ELF-1 (cell line): ENCODE data around the gene NRG2.

Experiments used
- DNase-seq: peaks from one replicate; pipeline ENCODE4 v3.0.0-alpha.2; 2016; ENCODE audit warnings: low read depth, low spot score

The NRG2 gene

DNA sequence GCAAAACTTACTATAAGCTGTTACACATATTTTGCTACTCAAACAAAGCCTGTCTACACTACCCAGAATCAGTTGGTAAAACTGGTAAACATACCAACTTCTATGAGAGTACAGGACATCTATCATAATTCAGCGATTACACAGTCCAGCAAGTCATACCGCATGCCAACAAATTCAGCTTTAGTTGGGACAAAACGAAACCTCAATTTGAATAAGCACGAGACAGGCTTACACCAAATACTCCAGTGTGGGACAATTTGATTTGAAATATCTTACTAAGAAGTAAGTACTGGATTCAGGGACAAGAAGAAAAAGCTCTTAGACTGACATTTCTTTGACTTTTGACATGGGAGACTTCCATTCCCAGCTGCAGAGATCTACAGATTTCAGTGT, 2.0 kb downstream of the NRG2 start:
- DNase-seq: no peak

DNA sequence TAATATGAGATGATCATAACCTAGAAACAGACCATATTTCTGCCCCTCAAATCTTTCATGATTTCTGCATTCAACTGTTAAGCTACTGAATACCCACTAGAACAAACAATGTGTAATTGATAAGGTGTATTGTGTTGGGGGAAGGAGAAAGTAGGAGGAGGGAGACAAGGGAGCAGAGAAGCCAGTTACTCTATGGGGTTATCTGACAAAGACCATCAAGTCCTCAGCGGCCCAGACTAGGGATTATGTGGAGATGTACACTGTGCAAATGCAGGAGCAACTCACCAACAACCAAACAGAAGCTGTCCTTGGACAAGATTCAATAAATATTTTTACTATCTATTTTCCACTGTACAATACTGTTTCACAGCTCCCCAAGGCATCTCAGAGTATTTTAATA, 2.7 kb downstream of the NRG2 start:
- DNase-seq: no peak

DNA sequence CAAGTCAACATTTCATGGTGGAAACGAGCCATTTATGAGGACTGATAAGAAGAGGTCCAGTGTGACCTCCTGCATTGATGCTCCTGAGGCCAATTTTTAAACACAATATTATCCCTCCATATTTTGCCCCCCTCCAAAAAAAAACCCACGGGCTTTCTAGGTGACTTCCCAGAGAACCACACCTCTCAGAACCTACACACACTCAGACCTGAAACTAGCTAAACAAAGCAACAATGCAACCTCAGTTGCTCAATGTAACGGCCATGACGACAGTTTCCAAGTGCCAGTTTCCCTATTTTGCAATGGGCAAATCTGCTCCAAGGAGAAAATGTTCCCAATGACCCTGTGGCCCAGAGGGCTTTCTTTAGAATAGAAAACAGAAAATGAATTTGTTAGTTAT, 3.5 kb downstream of the NRG2 start:
- no peak for DNase-seq

DNA sequence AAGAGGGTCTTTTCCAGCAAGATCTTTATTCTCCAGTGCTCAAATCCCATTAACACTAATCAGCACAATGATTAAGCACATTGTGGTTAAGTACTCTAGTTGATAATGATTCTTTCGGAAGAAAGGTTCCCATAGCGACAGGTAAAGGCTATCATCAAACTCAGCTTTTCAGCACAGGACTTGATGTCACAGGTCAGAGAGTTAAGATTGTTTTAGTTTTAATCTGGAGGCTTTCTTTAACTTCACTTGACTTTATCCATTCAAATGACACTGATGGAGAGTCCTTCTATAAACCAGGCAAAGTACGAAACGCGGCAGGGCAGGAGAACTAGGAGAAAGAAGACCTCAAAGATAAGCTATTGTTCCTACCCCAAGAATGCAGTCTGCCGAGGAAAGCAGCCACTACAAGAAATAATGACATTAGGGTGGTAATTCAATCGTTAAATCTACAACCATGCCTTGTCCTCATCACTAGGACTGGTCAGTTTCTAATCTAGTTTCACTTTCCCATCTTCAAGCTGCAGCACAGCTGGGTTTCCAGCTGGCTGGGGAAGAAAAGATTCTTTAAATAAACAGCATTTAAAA, 4.6 kb downstream of the NRG2 start:
- no peak for DNase-seq

DNA sequence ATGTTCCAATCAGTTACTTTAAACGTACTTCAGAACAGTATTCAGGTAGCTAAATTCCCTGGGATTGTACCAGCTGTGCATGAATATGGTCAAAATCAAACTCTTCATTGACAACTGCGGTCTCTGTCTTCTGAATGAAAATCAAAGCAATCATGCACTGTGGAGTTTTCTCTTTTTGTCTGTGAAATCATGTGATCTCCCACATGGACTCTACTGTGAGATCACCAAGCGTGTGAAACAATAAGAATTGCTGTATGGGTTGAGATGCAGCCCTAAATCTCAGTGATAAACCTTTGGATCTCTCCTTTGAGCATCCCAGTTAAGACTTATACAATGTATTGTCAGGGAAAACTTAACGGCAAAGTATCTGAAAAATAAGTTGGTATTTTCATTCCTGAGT, 6.1 kb downstream of the NRG2 start:
- DNase-seq: no peak

DNA sequence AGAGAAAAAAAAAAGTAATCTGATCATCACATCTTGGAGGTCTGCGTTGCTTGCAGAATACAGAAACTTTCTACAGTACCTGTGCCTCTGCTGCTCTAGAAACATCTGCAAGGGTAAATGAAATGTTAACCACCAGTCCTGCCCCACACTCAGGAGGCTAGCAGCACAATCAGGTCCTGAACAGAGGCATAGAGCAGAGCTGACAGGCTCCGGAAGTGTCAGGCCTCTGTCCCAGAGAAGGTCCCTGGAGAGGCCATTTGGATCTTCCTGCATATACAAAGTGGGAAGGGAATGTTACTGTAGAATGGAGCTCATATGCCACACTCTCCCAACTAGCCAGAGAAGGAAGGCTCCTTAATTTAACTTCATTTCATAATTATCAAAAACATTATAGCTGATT, 7.2 kb downstream of the NRG2 start:
- no peak for DNase-seq

DNA sequence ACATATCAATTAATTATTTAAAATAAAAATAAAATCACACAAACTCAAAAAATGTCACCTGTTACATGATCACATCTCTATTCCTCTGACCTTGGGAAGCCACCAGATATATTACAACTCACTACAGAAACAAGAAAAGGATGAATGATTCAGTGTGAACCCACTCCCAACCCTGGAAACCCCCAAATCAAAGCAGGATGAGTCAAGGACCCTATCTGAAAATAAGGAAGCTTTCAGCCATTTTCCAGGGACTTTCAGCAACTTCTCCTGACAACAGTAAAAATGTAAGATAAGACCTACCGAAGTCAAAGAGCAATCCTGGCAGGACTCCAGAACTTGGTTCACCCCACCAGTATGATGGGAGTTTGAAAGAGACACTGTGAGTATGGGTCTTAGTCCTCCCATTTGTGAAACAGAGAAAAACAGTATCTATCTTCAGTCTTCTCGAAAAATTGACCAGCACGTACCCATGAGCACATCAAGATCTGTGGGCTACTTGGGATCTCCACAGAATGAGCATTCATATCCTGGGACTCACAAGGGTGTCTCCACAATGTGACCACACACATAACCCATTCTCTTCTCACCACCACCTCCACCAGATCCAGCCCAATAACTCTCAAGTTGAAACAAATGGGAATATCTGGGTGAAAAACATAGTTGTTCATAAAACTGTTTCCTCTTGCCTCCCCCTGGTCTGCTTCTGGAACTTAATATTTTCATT, 9.9 kb downstream of the NRG2 start:
- DNase-seq: no peak

DNA sequence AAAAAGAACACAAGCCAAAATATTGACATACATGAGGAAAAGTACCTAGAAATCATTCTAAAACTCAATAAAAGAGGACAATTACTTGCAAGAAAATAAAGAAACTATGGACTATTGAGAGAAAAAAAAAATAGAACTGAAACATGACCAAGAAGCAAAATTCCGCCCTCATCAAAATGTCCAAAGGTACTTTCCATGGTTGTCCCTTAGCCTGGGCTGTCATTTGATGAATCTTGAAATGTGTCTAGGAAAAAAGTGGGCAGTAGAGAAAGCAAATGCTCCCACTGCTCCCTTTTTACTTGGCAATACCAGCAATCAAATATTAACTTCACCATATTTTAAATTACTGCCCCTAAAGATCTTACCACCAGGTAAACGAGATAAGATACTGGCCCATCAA, 10.8 kb downstream of the NRG2 start:
- no peak for DNase-seq

DNA sequence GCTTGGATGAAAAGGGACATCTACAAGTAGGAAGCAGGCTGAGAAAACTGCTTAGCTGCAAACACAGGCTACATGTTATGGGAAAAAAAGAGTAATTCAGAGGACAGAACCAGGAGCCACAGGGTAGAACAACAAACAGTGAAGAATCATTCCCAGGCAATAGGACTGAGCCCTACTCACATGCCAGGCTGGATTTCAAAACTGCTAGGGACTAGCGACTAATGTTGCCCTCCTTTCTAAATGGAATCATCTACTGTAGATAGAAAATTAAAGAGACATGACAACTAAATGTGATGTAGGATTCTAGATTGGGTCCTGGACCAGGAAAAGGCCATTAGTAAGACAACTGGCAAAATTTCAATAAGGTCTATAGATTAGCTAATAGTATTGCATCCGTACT, 15.3 kb downstream of the NRG2 start:
- no peak for DNase-seq

DNA sequence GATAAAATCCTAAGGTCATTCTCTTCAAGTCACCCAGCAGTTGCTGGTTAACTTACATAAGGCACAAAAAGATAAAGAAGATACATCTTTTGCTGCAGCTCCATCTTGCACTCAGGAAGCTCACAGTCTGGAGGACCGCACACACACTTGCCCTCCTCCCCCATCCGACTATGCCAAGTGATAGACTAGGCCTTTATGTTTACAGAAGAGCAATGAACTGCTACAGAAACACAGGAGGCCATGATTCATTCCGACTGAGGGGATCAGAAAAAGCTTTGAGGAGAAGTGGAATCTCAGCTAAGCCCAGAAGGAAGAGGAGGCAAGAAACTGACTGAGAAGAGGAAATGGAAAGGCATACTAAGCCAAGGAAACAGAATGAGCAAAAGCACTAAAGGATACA, 17.4 kb downstream of the NRG2 start:
- DNase-seq: no peak

DNA sequence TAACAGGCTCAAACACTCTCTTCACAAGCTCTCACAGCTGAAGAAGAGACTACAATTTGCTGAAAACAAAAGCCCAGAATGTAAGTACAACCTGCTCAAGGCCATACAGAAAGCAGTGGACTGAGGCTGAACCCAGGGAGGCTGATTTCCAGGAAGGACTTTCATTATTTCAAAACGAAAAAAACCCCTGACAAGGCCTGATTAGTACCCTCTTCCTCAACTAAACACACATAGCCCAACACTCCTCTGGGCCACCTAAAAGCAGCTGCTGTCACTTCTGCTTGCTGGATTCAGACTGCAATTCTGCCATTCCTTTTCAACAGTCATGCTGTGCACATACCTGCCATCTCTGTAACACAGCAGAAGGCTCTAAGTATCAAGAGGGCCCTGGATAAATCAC, 18.2 kb downstream of the NRG2 start:
- DNase-seq: no peak

DNA sequence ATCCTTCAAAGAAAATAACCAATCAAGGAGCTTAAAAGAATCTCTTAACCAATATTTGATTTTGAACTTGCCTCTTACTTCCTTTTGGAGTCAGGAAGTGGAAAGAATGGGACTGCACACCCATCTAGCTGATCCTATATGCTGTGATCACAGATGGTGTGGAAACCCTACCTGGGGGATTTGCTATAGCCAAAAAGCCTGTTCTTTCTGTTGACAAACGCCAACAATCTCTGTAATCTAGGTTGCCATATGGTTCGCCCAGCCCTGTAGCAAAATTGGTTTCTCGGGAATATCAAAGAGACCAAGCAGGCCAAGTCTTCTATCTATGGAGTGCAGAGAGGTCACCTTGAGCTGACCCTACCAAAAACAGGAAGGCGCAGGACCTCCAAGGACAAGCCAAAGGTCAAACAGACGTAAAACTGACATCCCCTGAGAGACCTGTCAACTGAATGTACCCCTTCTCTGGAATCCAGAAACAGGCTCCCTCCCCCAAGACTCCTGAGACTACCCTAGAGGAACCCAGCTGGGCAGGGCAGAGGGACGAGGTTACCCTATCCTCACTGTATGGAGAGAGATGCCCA, 19.4 kb downstream of the NRG2 start:
- DNase-seq: no peak

DNA sequence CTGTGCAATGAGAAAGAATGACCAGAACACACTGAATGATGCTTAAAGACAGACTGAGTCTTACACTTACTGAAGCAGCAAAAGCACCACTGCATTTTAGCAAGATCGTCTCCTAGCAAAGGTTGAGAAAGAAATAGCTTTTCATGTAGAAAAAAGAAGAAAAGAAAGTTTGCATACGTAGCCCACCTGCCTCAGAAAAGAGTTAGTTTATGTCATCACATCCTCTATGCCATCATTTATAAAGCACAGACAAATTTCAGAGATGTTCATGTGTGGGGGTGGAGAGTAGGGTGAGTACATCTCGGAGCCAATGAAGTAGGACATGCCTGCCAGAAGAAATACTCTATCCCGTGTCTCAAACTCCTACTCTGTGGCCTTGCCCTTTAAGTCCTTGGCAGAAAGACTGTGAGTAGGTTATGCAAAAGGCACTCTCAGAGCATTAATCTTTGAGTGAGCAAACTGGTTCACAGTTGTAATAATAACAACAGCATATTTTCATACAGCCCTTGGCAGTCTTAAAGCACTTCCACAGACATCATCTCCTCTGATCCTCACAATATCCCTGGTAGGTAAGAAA, 22.4 kb downstream of the NRG2 start:
- no peak for DNase-seq

DNA sequence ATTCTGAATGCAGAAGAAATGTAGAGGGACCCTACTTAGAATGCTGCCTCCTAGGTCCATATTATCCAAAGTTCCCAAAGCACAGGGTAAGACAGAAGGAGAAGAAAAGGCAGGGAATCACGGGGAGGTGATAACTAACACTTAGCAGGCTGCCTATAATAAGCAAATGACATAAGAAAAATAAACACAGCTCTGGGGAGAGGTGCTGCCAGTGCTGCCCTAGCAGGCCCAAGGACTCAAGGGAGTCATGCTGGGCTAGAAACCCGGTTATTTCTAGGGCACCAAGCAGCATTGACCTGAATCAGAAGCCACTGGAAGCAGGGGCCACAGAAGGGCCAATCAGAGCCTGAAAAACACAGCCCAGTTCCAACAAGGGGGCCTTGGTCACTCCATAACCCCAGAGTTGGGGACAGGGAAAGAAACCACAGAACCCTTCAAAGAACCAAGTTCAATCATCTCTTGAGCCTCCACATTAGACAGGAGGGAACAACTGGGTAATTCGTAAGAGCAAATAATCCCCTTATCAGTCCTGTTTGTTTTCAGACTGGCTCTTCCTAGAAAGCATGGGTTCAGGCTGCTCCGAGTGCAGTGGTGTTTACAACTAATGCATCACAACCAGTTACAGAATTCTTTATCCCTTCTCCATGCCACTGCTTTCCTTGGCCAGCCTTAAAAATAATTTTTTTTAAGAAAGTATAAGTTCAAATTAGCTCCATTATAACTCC, 24.0 kb downstream of the NRG2 start:
- DNase-seq: no peak

DNA sequence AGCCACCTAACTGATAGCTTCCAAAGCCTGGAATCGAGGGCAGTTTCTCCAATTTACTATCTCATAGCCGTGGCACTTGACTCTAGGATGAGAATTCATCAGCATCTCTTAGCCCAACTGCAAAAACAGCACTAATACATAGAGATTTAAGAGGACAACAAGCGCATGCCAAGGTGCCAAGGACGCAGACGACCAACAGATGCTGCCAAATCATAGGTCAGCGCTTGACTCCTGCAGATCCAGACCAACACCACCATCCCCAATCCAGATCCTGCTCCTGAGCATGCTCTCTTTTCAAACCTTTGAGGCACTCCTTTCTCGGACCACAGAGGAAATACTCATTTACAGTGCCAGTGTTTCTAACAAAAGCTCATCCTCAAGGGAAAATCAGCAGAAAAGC, 24.6 kb downstream of the NRG2 start:
- DNase-seq: no peak

DNA sequence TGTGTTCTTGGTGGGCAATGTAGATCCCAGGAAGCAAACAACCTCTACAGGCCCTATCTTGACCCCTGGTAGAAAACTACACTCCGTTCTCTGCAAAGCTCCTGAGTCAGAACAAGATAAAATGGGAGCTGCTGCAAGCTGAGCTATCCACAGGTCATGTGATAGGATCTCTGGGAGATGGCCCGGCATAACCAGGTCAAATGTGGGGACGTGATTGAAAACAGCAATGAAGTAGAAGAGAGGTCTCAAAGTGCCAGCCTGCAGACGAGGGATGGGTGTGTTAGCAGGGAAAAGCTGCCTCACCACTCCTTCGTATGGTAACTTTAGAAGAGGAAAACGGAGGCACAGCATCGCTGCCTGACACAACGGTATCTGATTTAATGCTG, 25.0 kb downstream of the NRG2 start:
- DNase-seq: no peak

DNA sequence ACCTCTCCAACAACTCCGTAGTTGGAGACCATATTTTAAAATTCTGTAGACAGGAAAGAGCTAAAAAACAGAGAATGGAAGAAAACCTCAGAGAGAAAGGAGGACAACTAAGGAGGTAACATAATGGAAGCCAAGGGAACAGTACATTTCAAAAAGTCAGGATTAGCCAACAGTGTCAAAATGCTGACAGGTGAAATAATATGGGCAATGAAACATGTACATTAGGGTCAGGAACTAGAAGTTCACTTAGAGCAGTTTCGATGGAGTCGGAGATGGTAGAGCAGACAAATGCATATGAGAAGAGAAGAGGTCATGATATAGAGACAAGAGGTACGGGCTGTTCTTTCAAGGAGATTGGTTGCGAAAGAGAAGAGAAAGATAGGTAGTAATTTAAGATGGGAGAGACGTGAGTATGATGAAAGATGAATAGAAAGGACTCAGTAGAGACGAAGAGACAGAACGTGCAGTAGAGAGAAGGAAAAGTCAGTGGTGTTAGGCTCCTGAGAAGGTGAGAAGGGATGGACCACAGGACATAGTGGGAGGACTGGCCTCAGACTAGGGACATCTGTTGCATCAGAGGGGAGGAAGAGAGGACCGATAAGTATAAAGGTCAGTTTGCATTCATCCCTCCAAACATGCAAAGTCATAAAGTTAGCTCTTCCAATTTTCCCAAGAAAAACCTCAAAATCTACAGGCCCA, 25.6 kb downstream of the NRG2 start:
- DNase-seq: no peak

DNA sequence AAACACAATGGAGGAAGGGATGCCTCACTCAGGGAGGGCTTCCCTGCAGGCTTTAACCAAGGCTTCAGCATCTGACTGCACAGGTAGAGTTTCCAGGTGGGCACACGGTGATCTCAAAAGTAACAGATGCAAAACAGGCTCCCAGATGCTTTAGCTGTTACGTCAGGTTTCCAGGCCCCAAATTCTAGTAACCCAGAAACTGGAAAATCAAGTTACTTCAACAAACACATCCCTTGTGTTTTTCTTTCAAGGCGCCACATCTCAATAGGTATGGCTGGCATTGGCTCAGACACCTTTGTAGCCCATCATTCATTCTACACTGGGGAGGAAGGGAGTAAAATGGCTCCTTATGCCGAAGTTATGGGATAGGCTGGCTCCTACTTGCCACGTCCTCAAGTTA, 27.4 kb downstream of the NRG2 start:
- no peak for DNase-seq

DNA sequence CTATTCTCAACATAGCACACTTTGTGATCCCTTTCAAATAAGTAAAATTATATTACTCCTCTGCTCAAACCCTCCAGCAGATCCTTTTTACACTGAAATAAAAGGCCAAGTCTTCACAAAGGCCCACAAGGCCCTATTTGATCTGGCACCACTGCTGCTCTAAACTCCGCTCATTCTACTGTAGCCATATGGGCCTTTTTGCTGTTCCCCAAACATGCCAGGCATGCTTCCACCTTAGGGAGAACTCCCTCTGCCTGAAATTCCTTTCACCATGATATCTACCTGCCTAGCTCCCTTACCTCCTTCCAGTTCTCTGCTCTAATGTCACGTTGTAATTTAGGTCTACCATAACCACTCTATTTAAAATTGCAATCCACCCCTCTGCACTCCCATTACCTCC, 28.3 kb downstream of the NRG2 start:
- no peak for DNase-seq

DNA sequence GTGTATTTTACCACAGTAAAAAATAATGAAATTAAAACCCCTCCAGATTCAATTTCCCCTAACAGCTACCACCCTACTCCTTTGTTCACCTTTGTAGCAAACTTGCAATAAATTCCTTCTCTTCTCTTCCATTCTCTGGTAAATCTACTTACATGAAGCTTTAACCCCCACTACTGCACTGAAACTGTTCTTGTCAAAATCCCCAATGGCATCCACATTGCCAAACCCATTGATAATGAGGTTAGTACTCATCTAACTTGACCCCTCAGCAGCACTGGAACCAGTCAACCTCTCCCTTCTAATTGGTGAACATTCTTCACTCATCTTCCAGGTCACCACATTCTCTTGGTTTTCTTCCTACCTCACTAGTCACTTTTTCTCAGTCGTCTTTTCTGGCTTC, 29.6 kb downstream of the NRG2 start:
- DNase-seq: no peak

DNA sequence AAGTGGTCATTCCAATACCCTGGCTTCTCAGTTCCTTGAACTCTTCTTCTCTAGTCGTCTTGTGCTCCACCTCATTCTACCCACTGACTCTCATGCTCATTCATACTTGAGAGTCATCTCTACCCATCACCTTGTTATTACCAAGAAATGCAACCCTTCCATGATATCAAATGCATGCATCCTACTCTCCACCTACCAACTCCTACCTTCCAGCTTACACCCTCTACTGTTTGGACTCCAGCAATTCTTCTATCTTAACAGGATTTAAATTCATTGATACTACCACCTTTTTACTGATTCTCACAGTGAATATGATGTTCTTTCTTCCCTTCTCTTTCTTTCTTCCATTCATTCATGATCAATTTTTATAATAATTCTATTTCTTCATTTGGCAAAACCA, 30.7 kb downstream of the NRG2 start:
- DNase-seq: no peak

DNA sequence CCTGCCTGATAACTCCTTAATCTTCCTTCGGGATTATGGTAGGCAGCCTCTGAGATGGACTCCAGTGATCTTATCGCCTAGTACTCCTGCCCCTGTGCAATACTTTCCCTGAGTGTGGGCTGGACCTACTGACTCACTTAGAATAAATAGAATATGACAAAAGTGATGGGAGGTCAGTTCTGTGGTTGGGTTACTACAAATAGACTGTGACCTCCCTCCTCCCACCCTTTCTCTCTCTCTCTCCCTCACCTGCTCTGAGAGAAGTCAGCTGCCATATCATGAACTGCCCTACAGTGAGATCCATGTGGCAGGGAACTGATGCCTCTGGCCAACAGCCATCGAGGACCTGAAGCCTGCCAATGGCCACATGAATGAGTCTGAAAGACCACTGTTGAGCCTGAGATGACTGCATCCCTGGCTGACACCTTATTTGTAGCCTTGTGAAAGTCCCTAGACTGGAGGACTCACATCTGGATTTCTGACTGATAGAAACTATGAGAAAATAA, 31.7 kb downstream of the NRG2 start:
- DNase-seq: no peak
